8988T (cell line): ENCODE measurements around the gene TOPORS.

ENCODE experiments used
- DNase-seq: peaks from one replicate; pipeline ENCODE4 v3.0.0; 2011

TOPORS gene

GRCh38 chr9:32500768-32501167, 51.6 kb downstream of the TOPORS start:
- DNase-seq: no peak

- no peak for DNase-seq
Observed at GRCh38 chr9:32497921-32498320, 54.5 kb downstream of the TOPORS start.

GRCh38 chr9:32490601-32491000, 61.8 kb downstream of the TOPORS start:
- DNase-seq: no peak
